Measurements from ENCODE around the gene DQX1.

Gene DQX1

GRCh38 chr2:74554820-74555531 is 28.9 kb upstream of the DQX1 start:
- DNase-seq (ENCODE audit: low read depth in 3 of 3, low spot score in 1 of 3) = peak in 1 of 3 donors; percentile 25

GRCh38 chr2:74553892-74554819 is 28.1 kb upstream of the DQX1 start, which contains the start of the genes DOK1 and LOXL3:
Gene DOK1, plus strand, starts transcription at chr2:74554720. Its CDS starts 35 bp downstream, at chr2:74554755.
Gene LOXL3, minus strand, starts transcription at chr2:74553942. Its CDS starts 1,308 bp downstream, at chr2:74552634.
- DNase-seq (ENCODE audit: low read depth in 3 of 3, low spot score in 1 of 3) = peak; percentile 57 to 81 (median 60)

GRCh38 chr2:74552914-74553811 is 27.1 kb upstream of the DQX1 start:
- DNase-seq (ENCODE audit: low read depth in 3 of 3, low spot score in 1 of 3) = no peak

GRCh38 chr2:74551942-74552913 is 26.2 kb upstream of the DQX1 start:
- no peak for DNase-seq (ENCODE audit: low read depth in 3 of 3, low spot score in 1 of 3)

- no peak for DNase-seq (ENCODE audit: low read depth in 3 of 3, low spot score in 1 of 3)
Measured at GRCh38 chr2:74551530-74551929, 25.5 kb upstream of the DQX1 start.

GRCh38 chr2:74550231-74550630 is 24.2 kb upstream of the DQX1 start:
- DNase-seq (ENCODE audit: low read depth in 3 of 3, low spot score in 1 of 3) = no peak

GRCh38 chr2:74548900-74549826 is 23.1 kb upstream of the DQX1 start:
- DNase-seq (ENCODE audit: low read depth in 3 of 3, low spot score in 1 of 3) = no peak

GRCh38 chr2:74548285-74548899 is 22.4 kb upstream of the DQX1 start:
- no peak for DNase-seq (ENCODE audit: low read depth in 3 of 3, low spot score in 1 of 3)

GRCh38 chr2:74546004-74546403 is 20.0 kb upstream of the DQX1 start:
- DNase-seq (ENCODE audit: low read depth in 3 of 3, low spot score in 1 of 3) = no peak

GRCh38 chr2:74544634-74545033 is 18.6 kb upstream of the DQX1 start:
- DNase-seq (ENCODE audit: low read depth in 3 of 3, low spot score in 1 of 3) = no peak

- DNase-seq (ENCODE audit: low read depth in 3 of 3, low spot score in 1 of 3) = no peak
Measured at GRCh38 chr2:74542978-74543377, 16.9 kb upstream of the DQX1 start.

GRCh38 chr2:74540291-74540690 is 14.3 kb upstream of the DQX1 start:
- no peak for DNase-seq (ENCODE audit: low read depth in 3 of 3, low spot score in 1 of 3)

GRCh38 chr2:74538881-74539339 is 12.9 kb upstream of the DQX1 start:
- no peak for DNase-seq (ENCODE audit: low read depth in 3 of 3, low spot score in 1 of 3)

GRCh38 chr2:74537140-74537539 is 11.1 kb upstream of the DQX1 start:
- DNase-seq (ENCODE audit: low read depth in 3 of 3, low spot score in 1 of 3) = no peak

GRCh38 chr2:74536166-74536950 is 10.3 kb upstream of the DQX1 start:
- no peak for DNase-seq (ENCODE audit: low read depth in 3 of 3, low spot score in 1 of 3)

GRCh38 chr2:74535440-74535965 is 9.5 kb upstream of the DQX1 start:
- no peak for DNase-seq (ENCODE audit: low read depth in 3 of 3, low spot score in 1 of 3)

GRCh38 chr2:74534411-74534810 is 8.4 kb upstream of the DQX1 start:
- DNase-seq (ENCODE audit: low read depth in 3 of 3, low spot score in 1 of 3) = no peak

Data from stimulated activated CD4-positive, alpha-beta T cell treated with anti-CD3 and anti-CD28 coated beads, TNF-alpha, amount 100 ng/mL, for 1 hour (primary cell).